HepG2 (cell line): Measurements from ENCODE around the gene FLG2. TPM values are rescaled to one million over a fixed set of nuclear protein-coding genes. Genes with fewer than 3 reads are reported as not detected.

Experiments
- ATAC-seq: fragments of 200-7000 bp; cut with Tn5 transposase; 3 replicates; pipeline ENCODE4 v1.9.1; 2020; ENCODE audit warnings: mild to moderate bottlenecking, moderate library complexity
- BruUV-seq: library from RNA; stranded (reverse); fragments of 400-500 nt; replicated peaks from 2 replicates; lab custom pipeline; 2021; lab: Mats Ljungman, UMichigan
- CTCF ChIA-PET: fragments of 300-600 bp; formaldehyde crosslinking; extraction: SDS; loops from one replicate; lab custom pipeline; 2021; ENCODE audit warnings: low total read pairs, inconsistent platforms, low intra/inter-chr PET ratio; lab: Yijun Ruan, JAX
- POLR2A ChIA-PET: fragments of 350-600 bp; sonication (Branson Sonifier 250); formaldehyde crosslinking; loops from one replicate; lab custom pipeline; 2020; ENCODE audit warnings: antibody characterized with exemption, inconsistent platforms; lab: Yijun Ruan, JAX
- DNase-seq: peaks from one replicate; pipeline ENCODE4 v3.0.0-alpha.2; 2015; ENCODE audit warnings: low spot score
- FAIRE-seq: peaks from 3 replicates; lab custom pipeline; 2011; peaks lifted over from hg19 to GRCh38; lab: Jason Lieb, UNC
- H2AFZ ChIP-seq: one replicate; pipeline ENCODE4 v1.6.1; 2011; ENCODE audit warnings: low read length, inconsistent platforms
- H3K27ac ChIP-seq: fragments of 300-600 bp; 3 replicates; pipeline ENCODE4 v1.8.0; 2011; ENCODE audit warnings: mixed run types, mild to moderate bottlenecking, mixed read lengths, low read length, inconsistent platforms; ENCODE audit not compliant: insufficient read depth; ENCODE audit errors: extremely low read length
- H3K27me3 ChIP-seq, 2 experiments: fragments of 200-600 bp in 1 of 2; 2 replicates in 1 of 2; 3 replicates in 1 of 2; pipeline versions ENCODE4 v1.6.0 to v1.8.0; 2011; ENCODE audit warnings: low read length in 2 of 2, mild to moderate bottlenecking in 2 of 2, moderate library complexity in 2 of 2, inconsistent platforms in 1 of 2; ENCODE audit not compliant: insufficient read depth in 2 of 2, control insufficient read depth in 1 of 2
- H3K36me3 ChIP-seq, 2 experiments: fragments of 200-600 bp in 1 of 2; replicated peaks in 1 of 2; 2 replicates in 1 of 2; 3 replicates in 1 of 2; pipeline versions ENCODE4 v1.5.1 to v1.8.0; 2011; ENCODE audit warnings: low read length in 2 of 2, inconsistent platforms in 1 of 2; ENCODE audit not compliant: insufficient read depth in 2 of 2, control insufficient read depth in 1 of 2
- H3K4me1 ChIP-seq: 2 replicates; pipeline ENCODE4 v1.5.1; 2012; ENCODE audit warnings: low read length, inconsistent platforms; ENCODE audit not compliant: insufficient read depth
- H3K4me2 ChIP-seq: 2 replicates; pipeline ENCODE4 v1.6.0; 2011; ENCODE audit warnings: low read depth, low read length, inconsistent platforms
- H3K4me3 ChIP-seq, 3 experiments: fragments of 200-600 bp in 1 of 3; sonication (generic), shearing (Covaris generic) in 1 of 3; replicated peaks in 1 of 3; 2 replicates each; pipeline ENCODE4 v1.5.1; 2011 to 2016; ENCODE audit warnings: low read length in 3 of 3, inconsistent platforms in 2 of 3, low read depth in 2 of 3, mild to moderate bottlenecking in 2 of 3, control low read depth in 1 of 3, mixed read lengths in 1 of 3; ENCODE audit not compliant: insufficient read depth in 1 of 3
- H3K79me2 ChIP-seq: one replicate; pipeline ENCODE4 v1.6.1; 2011; ENCODE audit warnings: low read length, inconsistent platforms; ENCODE audit not compliant: insufficient read depth
- H3K9ac ChIP-seq: 2 replicates; pipeline ENCODE4 v1.6.0; 2011; ENCODE audit warnings: mild to moderate bottlenecking, low read depth, low read length, inconsistent platforms; ENCODE audit not compliant: insufficient read depth
- H3K9me3 ChIP-seq: 2 replicates; pipeline ENCODE4 v1.5.1; 2012; ENCODE audit warnings: mild to moderate bottlenecking, low read length
- H4K20me1 ChIP-seq: 2 replicates; pipeline ENCODE4 v1.6.0; 2011; ENCODE audit warnings: inconsistent platforms, mild to moderate bottlenecking, low read length, moderate library complexity; ENCODE audit not compliant: insufficient read depth
- FOXK2 ChIP-seq: fragments of 450-650 bp; IDR thresholded peaks from 2 replicates; pipeline ENCODE4 v1.6.1; 2016
- KLF16 ChIP-seq, 2 experiments: sonication (generic) in 1 of 2; formaldehyde crosslinking in 1 of 2; IDR thresholded peaks; 2 replicates each; pipeline versions ENCODE4 v1.6.1 to v1.8.0; 2016 to 2023; ENCODE audit warnings: missing genetic modification reagents in 2 of 2, missing compliant biosample characterization in 1 of 2
- MED1 ChIP-seq: sonication (generic); formaldehyde crosslinking; IDR thresholded peaks from 2 replicates; pipeline ENCODE4 v1.4.0; 2020; ENCODE audit warnings: missing genetic modification reagents
- MED13 ChIP-seq: sonication (generic); formaldehyde crosslinking; IDR thresholded peaks from 2 replicates; pipeline ENCODE4 v1.5.0; 2020; ENCODE audit warnings: missing genetic modification reagents
- THAP11 ChIP-seq: IDR thresholded peaks from 2 replicates; pipeline ENCODE4 v1.6.1; 2016; ENCODE audit warnings: missing biosample characterization, missing genetic modification reagents
- TOE1 ChIP-seq: sonication (generic); formaldehyde crosslinking; IDR thresholded peaks from 2 replicates; pipeline ENCODE4 v1.4.0; 2020; ENCODE audit warnings: mild to moderate bottlenecking, missing genetic modification reagents
- ZNF446 ChIP-seq: sonication (generic); formaldehyde crosslinking; IDR thresholded peaks from 2 replicates; pipeline ENCODE4 v1.5.0; 2020; ENCODE audit warnings: mild to moderate bottlenecking, missing genetic modification reagents
- ZNF619 ChIP-seq: sonication (generic); formaldehyde crosslinking; IDR thresholded peaks from 2 replicates; pipeline ENCODE4 v1.4.0; 2020; ENCODE audit warnings: mild to moderate bottlenecking, missing genetic modification reagents
- ZNF850 ChIP-seq: sonication (generic); formaldehyde crosslinking; conservative IDR thresholded peaks from 2 replicates; pipeline ENCODE4 v1.9.0; 2021; ENCODE audit warnings: mild to moderate bottlenecking, missing genetic modification reagents
- WGBS: methylation state at CpG from one replicate; pipeline ENCODE4 v1.1.6; 2017; ENCODE audit warnings: low lambda C conversion rate; 5-methylcytosine and 5-hydroxymethylcytosine counted together
- in situ Hi-C: cut with HindIII; loops from 2 replicates; pipeline ENCODE4 v1.10.0; 2017; ENCODE audit warnings: low pct_unique_long_range_greater_than_20kb; ENCODE audit not compliant: extremely low pct_ligation_motif_present
- intact Hi-C: fragments of 100-400 bp; cut with micrococcal nuclease; formaldehyde crosslinking; loops from one replicate; pipeline ENCODE4 v1.10.0; 2022; ENCODE audit not compliant: unreplicated experiment
- polyA plus RNA-seq, 8 experiments: library from polyadenylated mRNA; depleted of rRNA in 3 of 8; stranded (reverse) in 7 of 8; unstranded in 1 of 8; fragments of >200 nt; fragmentation: Illumina TruSeq in 4 of 8; extraction: Trizol in 4 of 8; gene quantifications; 2 replicates each; pipeline versions ENCODE4 v1.2.1 to v1.2.3, GENCODE V29; 2011 to 2016; ENCODE audit warnings: low read depth in 4 of 8, missing spikeins in 1 of 8, mixed read lengths in 1 of 8; ENCODE audit not compliant: insufficient read depth in 1 of 8
- total RNA-seq, 5 experiments: library from RNA; depleted of rRNA; stranded (reverse); fragments of >200 nt; fragmentation: Illumina TruSeq; extraction: Trizol; gene quantifications; 2 replicates each; pipeline ENCODE4 v1.2.3, GENCODE V29; 2016; ENCODE audit warnings: low read depth in 1 of 5
- TF ChIP-seq, protein P1 (sequence below): sonication (generic); formaldehyde crosslinking; IDR thresholded peaks from 2 replicates; pipeline ENCODE4 v1.9.0; 2021; ENCODE audit warnings: missing genetic modification reagents, borderline replicate concordance

Gene FLG2
- total and polyA plus RNA-seq, 2 of the 13 experiments (the other 11 are each of a cell fraction or from before 2014, with no cell fraction given): not detected

DNA sequence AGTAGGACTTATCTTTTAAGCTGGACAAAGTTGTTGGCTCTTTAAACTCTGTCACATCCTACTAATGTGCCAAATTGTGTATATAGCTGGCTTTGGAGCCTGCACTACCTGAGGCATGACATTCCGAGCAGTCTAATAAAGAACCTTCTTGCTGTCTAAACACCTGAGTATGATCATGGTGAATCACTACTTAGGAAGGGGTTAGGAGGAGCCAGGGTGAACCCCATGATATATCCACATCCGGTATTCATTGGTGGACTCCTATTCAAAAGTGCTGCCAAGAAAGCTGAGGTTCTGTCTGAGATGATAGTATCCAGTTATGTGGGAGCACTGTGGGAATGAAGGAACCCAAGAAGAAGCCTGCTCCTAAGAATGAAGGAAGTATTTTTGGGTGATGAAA is 27.1 kb upstream of the FLG2 start:
- FAIRE-seq: no peak

DNA sequence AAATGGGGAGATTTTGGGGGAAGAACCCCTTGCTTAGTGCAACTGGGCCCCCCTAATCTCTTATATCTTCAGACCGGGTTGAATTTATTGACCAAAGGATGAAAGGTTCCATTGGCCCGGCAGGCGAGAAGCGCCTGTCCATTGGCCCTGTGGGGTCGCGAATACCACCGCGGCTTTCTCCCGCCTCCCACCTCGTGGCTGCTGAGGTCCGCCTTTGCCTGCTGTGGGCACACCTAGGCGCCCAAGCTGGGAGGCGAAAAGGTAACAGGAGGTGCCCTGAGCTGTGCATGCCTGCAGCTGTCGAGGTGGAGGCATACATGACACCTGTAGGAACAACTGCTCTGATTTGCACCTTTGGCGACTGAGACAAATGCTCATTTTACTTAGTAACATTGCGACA is 21.1 kb upstream of the FLG2 start:
- TF ChIP-seq MED13 (no peak), THAP11 (CRISPR knock-in tag) (no peak), FOXK2 (no peak), KLF16 (CRISPR knock-in tag; IDR thresholded peaks at IDR 0.05) (no peak), MED1 (no peak), ZNF619 (CRISPR knock-in tag) (no peak)
- TF ChIP-seq, all 625 proteins: peak for 0
- no peaks in the 10 kb centered on the region for H3K36me3 ChIP-seq
- POLR2A ChIA-PET: no interaction called here
- no TSS peak for BruUV-seq
- no peak for ATAC-seq
- CTCF ChIA-PET: no interaction called here
- in situ Hi-C loops (no loop called here), intact Hi-C loops (no loop called here)
- H4K20me1 ChIP-seq: no peaks in the 10 kb centered on the region
- 55% methylated on average over 14 of the region's 16 CpGs for WGBS
- no peak overlapping the region for H2AFZ ChIP-seq
- H3K27ac ChIP-seq: no peak overlapping the region
- H3K79me2 ChIP-seq: no peaks in the 10 kb centered on the region
- no peak overlapping the region for H3K9ac ChIP-seq
- no peaks in the 10 kb centered on the region for H3K9me3 ChIP-seq
- DNase-seq: no peak
- FAIRE-seq: no peak
- no peak overlapping the region for H3K4me3 ChIP-seq
- peaks cover 0 to 7% of the 10 kb centered on the region in 2 experiments; a peak in 1 of 5 replicates for H3K27me3 ChIP-seq
- no peak overlapping the region for H3K4me2 ChIP-seq
- no peaks in the 10 kb centered on the region for H3K4me1 ChIP-seq

More for the DNA sequence above, 27.1 kb upstream of the FLG2 start:
- ChIA-PET POLR2A (no interaction called here), CTCF (no interaction called here)
- no TSS peak for BruUV-seq
- Histone ChIP-seq H3K27ac (no peak overlapping the region), H2AFZ (no peak overlapping the region), H3K9me3 (no peaks in the 10 kb centered on the region), H3K79me2 (no peaks in the 10 kb centered on the region), H3K4me1 (no peaks in the 10 kb centered on the region), H4K20me1 (no peaks in the 10 kb centered on the region), H3K36me3 (no peaks in the 10 kb centered on the region), H3K4me3 (no peak overlapping the region), H3K9ac (no peak overlapping the region), H3K27me3 (peaks cover 0 to 1% of the 10 kb centered on the region in 2 experiments; a peak in 2 of 5 replicates), H3K4me2 (no peak overlapping the region)
- intact Hi-C loops (no loop called here), in situ Hi-C loops (no loop called here)
- no peak for ATAC-seq
- 0% methylated on average over 2 of the region's 2 CpGs for WGBS
- no peak for DNase-seq
- no peak for TF ChIP-seq TOE1 (CRISPR knock-in tag)
- no peak for TF ChIP-seq ZNF850 (CRISPR knock-in tag)
- TF ChIP-seq ZNF446 (CRISPR knock-in tag): no peak
- TF ChIP-seq, protein P1, sequence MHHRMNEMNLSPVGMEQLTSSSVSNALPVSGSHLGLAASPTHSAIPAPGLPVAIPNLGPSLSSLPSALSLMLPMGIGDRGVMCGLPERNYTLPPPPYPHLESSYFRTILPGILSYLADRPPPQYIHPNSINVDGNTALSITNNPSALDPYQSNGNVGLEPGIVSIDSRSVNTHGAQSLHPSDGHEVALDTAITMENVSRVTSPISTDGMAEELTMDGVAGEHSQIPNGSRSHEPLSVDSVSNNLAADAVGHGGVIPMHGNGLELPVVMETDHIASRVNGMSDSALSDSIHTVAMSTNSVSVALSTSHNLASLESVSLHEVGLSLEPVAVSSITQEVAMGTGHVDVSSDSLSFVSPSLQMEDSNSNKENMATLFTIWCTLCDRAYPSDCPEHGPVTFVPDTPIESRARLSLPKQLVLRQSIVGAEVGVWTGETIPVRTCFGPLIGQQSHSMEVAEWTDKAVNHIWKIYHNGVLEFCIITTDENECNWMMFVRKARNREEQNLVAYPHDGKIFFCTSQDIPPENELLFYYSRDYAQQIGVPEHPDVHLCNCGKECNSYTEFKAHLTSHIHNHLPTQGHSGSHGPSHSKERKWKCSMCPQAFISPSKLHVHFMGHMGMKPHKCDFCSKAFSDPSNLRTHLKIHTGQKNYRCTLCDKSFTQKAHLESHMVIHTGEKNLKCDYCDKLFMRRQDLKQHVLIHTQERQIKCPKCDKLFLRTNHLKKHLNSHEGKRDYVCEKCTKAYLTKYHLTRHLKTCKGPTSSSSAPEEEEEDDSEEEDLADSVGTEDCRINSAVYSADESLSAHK (CRISPR knock-in tag): no peak
